HG02884 (cell line): ENCODE measurements around the gene NGB.
"Not testable (repeated sequence)": the region's sequence is repeated elsewhere in the genome, so short reads cannot be mapped to it uniquely, and the experiment has no call there.

Experiments
- ATAC-seq: cut with Tn5 transposase; IDR thresholded peaks from one replicate; pipeline ENCODE4 v1.9.1; 2021; ENCODE audit warnings: mild to moderate bottlenecking, moderate library complexity; ENCODE audit not compliant: unreplicated experiment

The NGB gene

DNA sequence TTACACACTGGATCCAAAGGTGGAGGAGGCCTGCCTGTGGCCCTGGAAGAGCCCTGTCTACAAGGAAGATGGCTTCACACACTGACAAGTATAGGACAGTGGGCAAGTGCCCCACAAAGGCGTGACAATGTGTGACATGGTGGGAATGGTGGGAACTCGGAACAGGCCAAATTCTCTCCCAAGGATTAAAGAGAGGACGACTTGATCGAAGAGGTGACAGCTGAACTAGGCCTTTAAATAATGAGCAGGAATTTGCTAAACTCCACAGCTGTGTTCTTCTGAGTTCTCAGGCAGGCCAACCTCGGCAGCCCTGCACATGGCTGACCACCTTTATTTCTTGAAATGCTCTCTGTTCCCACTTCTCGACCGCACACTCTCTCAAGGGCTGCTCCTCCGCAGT, 25.9 kb upstream of the NGB start:
- ATAC-seq: no peak

DNA sequence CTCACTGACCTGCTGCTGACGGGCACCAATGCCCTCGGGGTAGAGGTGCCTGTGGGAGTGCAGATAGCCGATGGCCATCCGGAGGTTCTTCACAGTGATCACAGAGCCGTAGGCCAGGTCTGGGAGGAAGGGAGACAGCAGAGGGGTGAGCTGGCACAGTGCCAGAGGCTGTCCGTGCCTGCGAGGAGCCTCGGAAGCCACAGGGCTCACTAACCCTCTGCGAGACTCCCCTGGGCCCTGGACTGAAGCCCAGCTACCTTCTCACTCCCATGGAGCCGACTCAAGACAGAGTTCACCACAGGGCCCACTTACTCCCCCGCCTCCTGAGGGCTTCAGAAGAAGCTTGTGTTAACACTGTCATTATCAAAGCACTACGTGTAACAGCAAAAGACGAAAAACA, 25.1 kb upstream of the NGB start:
- ATAC-seq: no peak

DNA sequence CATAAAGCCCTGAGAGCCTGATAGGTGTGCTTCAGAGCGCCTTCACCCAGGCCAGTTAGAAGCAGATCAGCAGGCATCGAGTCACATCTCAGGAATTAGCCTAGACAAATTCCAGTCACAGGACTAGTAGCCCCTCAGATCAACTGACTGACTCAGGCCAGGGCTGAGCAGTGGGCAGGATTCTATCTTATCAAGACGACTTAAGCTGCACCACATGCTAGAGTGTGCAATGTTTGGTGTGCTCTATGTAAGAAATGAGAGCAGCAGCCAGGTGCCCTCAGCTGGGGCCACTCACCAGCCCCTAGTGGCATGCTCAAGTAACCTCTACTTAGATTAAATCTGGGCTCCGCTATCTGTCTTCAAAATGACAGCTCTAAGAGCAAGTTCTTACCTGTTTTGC, 19.7 kb upstream of the NGB start:
- no peak for ATAC-seq

DNA sequence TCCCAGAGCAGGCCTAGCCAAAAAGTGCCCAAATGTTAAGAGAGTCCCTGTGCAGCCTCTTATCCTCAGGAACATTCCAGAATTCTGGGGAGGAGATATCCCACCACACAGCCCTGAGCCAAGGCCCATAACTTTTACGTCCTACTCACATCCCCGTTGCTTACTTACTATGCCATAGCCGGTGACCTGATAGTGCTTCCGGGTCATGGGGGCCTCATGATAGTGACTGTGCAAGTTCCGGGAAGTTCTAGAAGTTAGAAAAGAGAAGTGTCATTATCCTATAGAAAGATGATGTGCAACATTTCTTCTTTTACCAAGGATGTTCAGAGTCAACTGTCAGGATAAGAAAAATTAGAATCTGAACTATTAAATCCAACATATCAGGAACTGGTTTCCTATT, 15.6 kb upstream of the NGB start:
- no peak for ATAC-seq

DNA sequence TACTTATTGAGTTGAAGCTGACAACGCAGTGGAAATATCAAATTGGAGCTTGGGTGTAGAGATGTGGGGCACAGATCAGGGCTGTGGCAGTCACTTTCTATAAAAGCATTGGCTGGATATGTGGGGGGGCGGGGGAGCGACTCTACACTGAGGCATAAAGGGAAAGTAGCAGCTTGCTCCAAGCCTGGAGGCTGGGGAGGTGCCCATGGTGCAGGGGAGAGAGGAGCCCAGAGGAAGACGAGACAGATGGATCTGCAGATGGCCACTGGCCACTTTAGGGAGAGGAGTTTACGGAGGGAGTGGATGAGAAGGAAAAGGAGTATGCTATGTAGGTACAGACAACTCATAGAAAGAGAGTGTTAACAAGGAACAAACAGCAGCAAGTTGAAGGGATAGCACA, 13.5 kb upstream of the NGB start:
- ATAC-seq: no peak

DNA sequence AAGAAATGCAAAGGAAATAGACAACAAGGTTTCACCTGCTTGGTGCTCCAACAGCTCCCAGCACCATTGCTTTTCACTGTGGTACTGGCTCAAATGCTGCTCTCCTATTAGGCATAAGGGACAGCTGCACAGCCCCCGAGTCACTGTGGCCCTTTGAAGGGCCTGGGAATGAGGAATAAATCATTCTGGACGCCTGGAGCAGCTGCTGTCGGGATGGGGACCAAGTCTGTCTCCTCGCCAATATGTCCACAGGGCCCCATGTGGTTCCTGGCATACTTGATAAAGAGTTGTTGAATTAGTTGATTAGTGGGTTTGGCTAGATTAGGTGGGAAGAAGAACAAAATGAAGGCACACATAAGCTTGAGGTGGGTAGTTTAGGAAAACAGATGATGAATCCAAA, 13.1 kb upstream of the NGB start:
- ATAC-seq: no peak

DNA sequence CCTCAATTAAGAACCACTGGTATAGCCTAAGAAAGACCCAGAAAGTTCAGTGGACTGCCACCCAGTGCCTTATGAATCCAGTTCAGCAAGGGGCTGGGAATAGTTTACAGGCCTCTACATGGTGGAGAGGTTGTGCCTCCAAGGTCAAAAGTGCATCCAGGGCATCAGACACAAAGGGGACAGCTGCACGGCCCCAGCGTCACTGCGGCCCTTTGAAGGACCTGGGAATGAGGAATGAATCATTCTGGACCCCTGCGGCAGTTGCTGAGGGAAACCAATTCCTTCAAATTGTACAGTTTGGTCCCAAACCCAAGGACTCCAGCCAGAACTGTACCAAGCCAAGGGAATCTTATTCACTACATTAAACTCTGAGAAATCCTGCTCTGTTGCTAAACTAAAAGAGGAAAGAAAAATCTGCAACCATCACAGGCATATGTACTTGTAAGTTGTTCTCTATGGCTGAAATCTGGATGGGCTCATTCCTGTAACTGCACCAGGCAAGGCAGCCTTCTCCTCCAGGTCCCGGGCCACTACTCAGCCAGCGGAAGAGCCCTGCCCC, 10.9 kb upstream of the NGB start:
- no peak for ATAC-seq

DNA sequence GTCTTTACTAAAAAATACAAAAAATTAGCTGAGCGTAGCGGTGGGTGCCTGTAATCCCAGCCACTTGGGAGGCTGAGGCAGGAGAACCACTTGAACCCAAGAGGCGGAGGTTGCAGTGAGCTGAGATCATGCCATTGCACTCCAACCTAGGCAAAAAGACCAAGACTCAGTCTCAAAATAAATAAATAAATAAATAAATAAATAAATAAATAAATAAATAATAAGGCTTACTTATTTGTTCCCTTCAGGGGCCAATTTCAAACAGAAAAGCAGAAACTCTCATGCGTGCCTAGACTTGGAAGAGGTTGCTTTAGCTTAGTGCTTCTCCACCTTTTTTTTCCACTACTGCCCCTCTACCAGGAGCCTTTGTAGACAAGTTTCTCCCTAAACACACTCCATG, 9.9 kb upstream of the NGB start:
- not testable (repeated sequence) for ATAC-seq

DNA sequence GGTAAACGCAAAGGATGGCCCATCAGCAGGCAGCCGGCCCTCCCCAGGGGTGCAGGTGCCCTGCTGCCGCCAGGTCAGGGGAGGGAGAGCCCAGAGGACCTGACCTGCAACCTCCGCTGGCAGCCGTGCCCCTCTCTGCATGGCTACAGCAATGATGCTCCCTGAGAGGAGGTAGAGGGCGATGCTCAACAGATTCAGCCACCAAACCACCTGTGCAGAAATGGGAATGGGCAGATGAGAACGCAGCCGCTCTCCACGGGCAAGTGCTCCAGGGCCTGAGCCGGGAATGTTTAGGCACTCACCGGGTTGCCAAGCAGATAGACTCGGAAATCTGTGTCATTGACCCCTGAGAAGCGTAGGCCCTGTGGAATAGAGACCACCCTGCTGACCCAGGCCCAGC, 8.7 kb upstream of the NGB start:
- ATAC-seq: no peak

DNA sequence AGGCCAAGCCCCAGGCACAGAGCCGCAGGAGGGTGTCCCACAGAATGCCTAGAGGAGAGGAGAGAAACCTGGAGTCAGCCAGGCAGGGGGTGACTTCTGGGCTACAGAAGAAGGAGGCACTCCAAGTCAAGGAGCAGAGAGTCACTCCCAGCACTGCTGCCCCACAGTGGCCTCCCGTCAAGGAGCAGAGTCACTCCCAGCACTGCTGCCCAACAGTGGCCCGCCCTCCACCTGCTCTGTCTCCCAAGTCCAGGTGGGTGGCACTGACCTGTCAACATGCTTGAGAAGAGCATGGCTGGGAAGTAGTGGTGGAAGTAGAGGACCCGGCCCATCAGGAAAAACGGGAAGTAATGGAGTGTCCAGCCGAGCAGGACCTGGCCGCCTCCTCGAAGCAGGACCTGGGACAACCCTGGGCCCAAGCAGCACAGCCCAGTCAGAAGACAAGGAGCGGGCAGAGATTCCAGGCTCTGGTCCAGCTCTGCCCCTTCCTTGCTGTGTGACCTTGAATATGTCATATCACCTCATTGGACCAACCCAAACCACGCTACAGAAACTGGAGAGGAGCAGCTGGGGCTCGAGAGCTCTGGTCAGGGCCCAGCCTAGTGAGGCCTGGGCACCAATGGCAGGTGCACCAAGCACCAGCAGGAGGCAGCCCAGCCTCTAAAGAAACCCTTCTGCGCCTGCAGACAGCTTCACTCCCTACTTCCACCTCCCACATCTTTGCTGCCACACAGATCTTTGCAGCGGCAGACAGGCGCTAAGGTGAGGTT, 7.6 kb upstream of the NGB start:
- ATAC-seq: no peak

DNA sequence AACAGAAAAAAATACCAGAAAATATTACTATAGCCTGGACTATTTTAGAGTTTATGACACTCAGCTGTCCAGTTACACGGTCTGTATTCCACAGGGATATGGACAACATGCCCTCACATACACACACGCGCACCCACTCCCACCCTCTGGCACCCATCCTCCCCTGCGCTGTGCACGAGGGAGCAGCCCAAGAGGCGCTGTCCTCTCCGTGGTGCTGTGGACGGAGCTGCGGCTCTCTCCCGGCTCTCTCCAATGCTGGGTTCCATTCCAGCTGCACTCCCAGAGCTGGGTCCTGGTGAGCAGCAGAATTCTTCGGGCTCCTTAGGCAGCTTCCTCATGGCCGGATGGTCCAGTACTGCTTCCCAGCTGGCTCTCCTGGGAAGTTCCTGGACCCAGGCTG, 6.0 kb upstream of the NGB start:
- ATAC-seq: no peak

DNA sequence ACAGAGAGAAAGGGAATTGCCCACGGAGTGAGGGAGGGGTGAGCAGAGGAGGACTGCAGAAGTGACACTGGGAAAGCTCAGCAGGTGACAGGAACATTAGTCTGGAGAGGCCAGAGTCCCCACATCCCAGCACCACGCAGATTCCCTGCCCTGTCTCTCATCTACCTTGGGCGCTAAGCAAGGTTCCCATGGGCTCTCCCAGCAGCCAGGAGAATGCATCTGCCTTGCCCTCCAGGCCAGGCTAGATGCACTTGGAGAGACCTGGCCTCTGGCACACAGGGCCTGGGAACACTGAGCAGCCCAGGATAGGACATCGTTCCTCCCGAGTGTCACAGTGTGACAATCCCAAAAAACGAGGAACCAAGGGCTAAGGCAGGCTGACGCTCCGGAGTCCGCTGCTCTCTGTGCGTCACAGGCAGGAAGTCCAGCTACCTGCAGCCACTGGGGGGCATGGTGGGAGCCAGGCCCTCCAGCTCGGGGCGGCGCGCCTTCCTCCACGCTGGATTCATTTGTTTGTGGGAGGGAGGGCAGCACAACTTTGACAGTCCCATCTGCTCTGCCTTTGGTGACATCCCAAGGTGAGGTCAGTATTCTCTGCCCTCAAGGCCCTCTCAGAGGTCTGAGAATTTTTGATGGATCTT, 5.4 kb upstream of the NGB start:
- ATAC-seq: no peak

DNA sequence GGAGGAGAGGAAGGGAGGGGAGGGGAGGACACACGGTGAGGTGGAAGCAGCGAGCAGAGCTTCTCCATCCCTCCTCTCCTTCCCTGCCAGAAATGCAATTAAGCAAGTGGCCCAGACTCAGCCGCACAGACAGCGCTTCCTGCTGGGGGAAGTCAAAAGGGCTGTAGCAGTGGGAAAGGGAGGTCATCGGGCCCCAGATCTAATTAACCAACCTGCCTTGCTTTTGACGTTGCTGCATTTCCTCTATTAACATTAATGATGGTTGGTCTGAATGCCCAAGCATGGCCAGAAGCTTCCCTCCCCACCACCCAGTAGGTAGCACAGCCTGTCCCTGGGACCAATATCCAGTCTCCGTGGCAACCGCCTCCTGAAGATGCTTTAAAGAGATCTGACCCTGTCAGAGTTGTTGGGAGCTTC, 4.6 kb upstream of the NGB start:
- no peak for ATAC-seq

DNA sequence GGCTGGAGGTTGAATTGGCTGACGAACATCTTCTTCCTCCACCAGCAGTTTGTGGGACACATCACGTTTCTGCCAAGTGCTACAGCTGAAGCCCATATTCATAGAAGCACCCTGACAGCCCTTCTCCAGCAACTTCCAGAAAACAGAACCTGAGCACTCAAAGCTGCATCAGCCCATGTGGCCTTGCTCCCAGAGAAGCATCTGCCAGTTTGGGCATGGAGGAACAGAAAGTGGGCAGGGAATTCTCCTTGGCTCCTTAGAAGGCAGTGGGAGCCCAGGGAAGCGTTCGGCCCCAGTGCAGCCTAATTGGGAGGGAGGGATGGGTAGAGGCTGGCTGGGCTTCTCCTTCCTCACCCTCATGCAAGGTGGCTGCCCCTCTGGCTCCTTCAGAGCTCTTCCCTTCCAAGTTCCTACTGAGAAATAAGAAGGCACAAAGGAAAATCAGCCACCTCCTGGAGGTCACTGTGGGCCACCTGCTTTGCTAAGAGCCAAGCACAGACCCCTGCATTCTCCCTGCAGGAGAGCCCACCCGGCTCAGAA, 4.1 kb upstream of the NGB start:
- ATAC-seq: no peak

DNA sequence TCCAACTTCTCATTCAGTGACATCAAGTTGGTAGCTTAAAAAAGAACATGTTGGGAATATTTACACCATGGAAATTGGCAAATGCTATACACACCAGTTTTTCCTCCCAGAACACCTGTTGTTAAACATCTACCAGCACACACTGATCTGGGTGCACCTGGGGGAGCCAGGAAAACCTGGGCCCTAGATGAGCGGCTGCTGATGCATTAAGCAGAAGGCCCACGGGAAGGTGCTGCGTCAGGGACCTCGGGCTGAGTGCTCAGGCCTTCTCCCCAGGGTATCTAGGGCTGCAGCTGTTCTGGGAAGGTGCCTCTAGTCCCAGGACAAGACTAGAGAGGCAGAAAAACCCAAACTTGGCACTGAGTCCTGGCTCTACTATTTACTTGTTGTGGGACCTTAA, 2.8 kb upstream of the NGB start:
- no peak for ATAC-seq

DNA sequence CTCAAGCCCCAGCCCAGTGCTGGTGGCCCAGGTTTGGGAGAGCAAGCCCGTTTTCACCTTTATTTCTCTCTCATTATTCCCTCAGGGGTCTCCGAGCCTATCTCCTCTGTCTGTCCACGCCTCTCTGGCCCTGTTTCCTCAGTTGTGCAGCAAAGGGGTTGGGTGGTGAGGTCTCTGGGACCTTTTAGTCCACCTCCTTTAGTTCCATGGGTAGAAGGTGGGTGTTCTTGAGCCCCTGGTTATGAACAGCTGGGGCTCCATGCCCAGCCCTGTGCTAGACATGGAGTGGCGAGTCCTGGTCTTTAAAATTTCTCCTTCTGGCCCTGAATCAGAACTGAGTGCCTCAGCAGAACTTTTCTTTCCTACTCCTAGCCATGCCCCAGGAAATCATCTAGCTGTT, 1.3 kb upstream of the NGB start:
- no peak for ATAC-seq

DNA sequence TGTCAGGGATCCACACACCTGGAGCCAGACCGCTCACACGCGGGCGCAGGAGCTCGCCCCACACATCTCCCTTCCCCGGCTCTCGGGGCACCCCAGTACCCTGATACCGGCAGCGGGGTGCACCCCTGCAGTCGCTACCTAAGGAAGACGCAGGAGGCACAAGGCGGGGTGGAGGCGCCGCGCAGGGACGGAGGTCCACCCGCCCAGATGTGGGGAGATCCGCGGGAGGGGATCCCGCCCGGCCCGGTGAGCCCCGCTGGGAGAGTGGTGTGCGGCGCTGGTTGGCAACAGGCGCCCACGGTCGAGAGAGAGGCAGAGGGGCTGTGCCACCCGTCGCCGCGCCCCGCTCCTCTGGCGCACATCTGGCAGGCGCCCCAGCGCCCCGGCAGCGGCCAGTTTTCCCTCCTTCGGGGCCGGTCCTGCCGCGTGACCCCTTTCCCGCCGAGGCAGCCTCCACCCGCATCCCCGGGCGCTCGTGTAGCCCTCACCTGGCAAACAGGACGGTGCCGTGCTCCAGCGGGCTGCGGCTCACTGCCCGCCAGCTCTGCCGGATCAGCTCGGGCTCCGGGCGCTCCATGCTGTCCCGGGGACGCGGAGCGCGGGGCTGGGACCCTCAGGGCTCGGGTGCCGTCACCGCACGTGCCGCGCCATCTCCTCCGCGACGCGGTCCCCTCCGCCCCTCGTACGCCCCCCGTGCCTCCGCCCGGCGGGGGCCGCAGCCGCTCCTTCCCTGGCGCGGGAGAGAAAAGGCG, 469 bp downstream of the NGB start:
- ATAC-seq: no peak

DNA sequence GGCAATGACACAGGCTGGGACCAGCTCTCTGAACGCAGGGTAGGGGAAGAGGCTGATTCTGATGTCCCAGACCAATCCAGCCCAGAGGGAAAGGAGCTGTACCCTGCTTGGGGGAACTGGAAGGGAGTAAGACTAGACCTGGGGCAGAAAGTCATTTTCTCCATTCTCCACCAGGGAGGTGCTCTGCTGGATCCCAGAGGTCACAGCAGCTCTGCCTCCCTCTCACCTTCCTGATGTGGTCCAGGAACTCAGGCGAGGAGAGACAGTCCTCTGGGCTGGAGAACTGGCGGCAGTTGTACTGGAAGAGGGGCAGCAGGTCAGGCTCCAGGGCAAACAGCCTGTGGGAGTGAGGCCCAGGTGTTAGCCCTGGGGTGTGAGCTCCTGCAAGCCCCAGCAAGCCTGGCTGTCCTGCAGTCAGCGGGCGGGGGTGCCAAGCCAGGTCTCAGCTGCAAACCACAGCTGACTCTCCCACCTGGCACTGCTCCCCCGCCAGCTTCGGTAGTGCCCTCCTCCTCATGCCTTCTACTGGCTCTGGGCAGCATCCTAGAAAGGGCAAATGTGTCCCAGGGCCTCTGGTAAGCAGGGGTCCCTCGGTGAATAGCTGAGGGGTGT, 1.9 kb downstream of the NGB start:
- no peak for ATAC-seq

DNA sequence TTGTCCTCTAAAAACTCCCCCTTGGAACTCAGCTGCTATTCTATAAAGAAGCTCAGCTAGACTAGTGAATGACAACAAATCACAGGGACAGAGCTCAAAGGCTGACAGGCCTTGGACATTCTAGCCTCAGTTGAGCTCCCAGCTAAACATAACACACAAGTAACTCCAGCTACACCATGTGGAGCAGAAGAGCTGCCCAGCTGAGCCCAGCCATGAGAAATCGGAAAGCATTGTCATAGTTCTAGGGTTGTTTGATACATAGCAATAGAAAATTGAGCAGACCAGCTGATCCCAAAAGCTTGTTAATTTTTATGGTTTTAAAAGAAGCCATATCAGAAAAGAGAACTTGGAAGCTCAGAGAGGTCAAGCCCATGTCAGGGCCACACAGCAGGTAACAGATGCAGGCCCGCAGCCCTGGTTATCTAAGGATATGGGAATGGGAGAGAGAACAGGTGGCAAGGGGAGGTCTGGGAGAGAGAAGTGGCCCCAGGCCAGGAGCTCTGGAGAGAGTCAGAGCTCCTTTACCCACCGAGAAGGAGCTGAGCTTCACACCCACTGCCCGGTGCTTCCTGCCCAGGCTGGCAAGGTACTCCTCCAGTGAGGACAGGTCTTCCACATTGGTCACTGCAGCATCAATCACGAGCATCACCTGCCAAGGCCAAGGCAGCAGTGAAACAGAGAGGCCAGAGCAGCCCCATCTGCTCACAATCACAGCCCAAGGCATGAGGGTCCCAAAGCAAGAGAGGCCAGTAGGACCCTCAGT, 2.9 kb downstream of the NGB start:
- no peak for ATAC-seq

DNA sequence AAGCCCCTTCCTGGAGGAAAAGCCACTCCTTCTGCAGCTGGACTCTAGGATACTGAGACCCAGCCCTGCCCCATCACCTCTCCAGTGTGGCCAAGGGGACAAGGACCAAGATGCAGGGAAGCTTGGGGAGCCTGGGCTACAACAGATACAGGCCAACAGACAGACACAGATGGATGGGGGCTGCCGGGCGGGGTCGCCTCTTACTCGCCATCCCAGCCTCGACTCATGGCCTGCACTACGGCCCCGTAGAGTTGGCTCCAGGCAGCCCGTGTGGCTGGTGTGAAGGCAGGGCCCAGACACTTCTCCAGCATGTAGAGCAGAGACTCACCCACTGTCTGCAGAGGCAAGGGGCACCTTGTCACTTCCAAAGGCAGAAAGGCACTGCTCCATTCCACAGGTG, 4.7 kb downstream of the NGB start:
- ATAC-seq: no peak
